GM18511 (cell line): ENCODE results near the gene METTL6.
"Not testable (repeated sequence)": the region's sequence is repeated elsewhere in the genome, so short reads cannot be mapped to it uniquely, and the experiment has no call there.

ENCODE experiments used
- ATAC-seq: cut with Tn5 transposase; IDR thresholded peaks from one replicate; pipeline ENCODE4 v1.9.1; 2021; ENCODE audit warnings: mild to moderate bottlenecking, moderate library complexity; ENCODE audit not compliant: unreplicated experiment

The METTL6 gene

GRCh38 chr3:15451216-15452113, 24.1 kb upstream of the METTL6 start:
- no peak for ATAC-seq

- ATAC-seq, result no peak
Observed at GRCh38 chr3:15450438-15451215, 23.3 kb upstream of the METTL6 start.

DNA sequence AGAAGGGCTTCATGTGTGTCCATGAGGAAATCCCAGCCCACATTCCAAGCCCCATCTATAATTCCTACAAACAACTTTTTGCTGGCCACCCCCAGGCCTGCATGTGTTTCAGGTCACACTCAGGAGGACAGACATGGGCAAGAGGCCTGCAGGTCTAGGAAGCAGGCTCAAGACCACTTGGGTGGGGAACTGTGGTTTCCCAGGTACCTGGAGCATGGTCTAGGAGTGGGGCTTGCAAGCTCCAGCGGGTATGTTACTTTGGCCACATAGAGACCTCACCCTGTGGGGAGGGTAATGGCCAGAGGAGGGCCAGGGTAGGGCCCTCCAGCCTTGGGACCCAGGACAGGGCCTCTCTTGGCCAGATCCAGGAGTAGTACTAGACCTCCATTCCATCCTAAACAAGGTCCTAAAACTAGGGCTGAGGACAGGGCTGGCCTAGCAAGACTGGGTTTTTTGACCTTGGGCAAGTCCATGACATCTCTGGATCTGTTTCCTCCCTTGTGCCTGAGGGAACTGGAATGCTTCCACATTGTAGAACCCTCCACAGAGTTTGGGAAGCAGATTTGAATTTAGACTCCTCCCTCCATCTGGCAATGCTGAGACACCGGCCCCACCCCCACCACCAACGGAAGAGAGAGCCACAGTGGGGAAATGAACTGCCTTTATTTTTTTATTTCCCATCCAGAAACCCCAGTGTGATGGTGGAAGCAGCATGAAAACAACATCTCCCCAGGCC, 22.3 kb upstream of the METTL6 start:
- ATAC-seq, result no peak

- ATAC-seq, result no peak
Observed at GRCh38 chr3:15443826-15444524, 16.6 kb upstream of the METTL6 start.

DNA sequence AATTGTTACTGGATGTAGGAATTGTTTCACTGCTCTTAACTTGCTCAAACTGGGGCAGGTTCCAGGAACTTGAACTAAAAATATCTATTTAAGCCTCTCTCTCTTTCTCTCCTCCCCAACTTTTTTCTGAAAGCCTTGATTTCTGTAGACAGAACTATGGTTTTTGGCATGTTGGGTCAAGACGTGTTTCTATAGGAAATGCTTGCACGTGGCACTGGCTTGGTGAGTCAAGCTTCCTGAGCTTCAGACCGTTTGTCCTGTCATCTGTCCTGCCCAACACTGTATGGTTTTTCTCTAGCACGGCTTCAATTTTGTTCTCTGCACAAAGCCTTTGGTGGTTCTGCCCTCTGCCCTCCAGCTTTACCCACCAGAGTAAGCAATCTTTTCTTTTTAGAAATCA, 13.5 kb upstream of the METTL6 start:
- no peak for ATAC-seq

DNA sequence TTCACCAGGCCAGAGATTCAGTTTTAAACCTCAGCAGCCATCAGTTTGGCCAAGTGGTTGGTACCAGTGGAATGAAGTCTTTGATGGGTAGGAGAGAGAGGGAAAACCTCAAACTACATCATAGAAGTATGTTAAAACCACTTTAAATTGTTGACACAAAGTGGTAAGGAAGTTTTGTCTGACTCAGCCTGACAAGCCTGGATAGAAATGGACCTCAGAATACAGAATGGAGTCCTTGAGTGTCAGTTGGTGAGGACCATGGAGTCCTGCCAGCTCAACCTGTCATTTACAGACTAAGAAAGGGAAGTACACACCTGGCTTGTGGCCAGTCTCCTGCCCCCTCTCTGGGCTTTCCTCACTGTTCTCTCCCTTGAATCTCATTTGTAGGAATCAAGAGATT, 12.1 kb upstream of the METTL6 start:
- ATAC-seq, result no peak

DNA sequence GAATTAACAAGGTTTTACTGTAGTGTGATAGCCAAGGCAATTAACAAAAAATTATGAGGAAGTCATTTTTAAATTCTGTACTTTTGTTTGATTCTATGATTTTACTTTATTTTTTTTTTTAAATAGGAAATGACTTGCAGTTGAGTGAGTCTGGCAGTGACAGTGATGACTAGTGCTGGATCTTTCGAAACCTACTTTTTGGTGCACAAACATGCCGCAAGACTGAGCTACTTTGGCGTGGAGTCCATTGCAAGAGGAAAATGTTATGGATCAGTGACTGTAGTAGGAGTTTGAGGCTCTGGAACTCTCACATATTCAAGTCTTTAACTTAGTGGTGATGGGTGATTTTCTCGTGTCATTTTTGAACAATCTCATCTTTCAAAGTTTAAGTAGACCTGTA, 11.6 kb upstream of the METTL6 start:
- ATAC-seq, result no peak

- ATAC-seq, result no peak
Observed at GRCh38 chr3:15436246-15436645, 8.9 kb upstream of the METTL6 start.

DNA sequence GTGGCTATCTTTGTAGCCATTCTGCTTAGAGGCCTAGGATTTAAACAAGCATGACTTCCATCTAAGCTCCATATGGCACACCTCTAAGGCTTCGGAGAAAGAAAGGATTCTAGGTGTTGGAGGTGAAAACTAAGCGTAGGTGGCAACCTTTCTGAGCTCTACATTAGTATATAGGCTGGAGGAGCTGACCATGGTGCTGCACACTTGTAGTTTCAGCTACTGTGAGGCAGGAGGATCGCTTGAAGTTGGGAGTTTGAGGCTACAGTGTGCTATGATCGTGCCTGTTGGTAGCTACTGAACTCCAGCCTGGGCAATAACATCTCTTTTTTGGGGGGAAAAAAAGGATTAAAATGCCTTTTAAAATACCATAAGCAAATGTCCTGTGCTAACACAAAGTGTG, 7.4 kb upstream of the METTL6 start:
- no peak for ATAC-seq

DNA sequence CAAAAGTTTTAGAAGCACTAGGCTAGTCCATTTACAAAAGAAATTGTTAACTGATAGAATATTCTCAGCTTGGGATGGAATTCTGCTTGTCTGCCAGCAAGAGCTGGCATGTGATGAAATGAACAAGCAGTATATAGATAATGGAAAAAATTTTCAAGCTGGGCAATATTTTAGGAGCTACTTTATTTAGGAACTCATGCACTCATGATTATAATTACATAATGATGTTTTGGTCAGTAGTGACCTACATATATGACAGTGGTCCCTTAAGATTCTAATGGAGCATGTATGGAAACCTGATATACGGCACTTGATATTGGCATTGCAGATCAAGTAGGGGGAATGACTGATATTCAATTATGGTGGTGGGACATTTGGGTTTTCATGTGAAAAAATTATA, 6.2 kb upstream of the METTL6 start:
- no peak for ATAC-seq

DNA sequence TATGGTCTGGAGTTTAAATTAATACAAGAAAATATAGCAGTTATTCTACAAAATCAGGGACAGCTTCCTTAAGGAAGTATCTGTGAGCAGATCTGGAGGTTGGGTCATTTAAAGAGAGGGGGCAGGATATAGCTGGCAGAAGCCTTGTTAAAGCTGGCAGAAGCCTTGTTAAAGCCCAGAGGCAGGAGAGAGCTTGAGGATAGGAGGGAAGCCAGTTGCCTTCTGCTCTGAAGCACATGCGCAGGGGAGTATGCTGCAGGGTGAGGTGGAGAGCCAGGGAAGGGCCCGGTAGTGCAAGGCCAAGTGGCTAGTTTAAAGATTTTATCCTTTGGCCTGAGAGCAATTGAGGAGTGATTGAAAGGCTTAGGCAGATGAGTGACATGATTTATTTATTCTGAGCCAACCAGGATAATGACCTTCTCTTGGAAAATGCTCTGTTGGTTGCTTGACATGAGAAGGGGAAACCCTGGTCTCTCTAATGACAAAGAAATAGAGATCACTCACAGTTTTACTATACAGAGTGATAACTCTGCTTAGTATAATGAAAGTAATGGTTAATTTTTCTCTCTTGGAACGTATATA, 4.0 kb upstream of the METTL6 start:
- no peak for ATAC-seq

DNA sequence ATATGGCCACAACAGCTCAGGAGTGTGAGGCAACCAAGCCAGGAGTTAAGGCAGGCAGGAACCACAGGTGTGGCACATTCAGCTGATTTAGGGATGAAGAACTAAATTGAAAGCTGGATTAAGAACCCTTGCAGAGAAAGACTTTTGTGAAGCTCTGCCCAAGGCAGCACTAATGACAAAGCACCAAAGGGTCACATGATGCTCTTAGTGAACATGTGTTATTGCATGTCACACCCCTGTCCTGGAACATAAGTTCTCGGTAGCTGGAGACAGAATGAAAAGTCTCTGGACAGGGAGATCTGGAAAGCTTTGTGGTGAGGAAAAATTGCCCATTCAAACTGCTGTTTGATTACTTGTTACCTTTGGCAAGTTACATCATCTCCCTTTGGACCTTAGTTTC, 3.3 kb upstream of the METTL6 start:
- ATAC-seq, result no peak

GRCh38 chr3:15429080-15429479, 1.7 kb upstream of the METTL6 start:
- no peak for ATAC-seq

DNA sequence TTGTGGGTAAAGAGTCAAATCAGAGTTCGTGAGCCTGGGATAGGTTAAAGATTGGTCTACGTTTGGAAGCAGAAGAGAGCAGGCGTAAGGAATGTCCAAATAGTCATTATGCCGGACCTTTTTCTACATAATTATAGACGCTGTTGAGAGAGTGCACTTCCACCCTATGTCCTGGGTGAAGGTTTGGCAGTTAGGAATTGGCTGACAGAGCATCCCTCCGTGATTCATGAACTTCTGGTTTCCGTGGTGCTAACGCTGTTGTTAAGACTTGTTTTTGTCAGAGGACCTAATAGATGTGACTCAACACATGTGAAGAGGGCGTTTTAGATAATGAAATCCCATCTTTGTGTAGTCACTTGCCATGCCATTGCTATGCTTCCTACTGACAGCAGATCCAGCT, 1.2 kb upstream of the METTL6 start:
- no peak for ATAC-seq

GRCh38 chr3:15427981-15428380, 637 bp upstream of the METTL6 start:
- no peak for ATAC-seq

GRCh38 chr3:15426579-15427118, 695 bp downstream of the METTL6 start:
- ATAC-seq, result no peak

DNA sequence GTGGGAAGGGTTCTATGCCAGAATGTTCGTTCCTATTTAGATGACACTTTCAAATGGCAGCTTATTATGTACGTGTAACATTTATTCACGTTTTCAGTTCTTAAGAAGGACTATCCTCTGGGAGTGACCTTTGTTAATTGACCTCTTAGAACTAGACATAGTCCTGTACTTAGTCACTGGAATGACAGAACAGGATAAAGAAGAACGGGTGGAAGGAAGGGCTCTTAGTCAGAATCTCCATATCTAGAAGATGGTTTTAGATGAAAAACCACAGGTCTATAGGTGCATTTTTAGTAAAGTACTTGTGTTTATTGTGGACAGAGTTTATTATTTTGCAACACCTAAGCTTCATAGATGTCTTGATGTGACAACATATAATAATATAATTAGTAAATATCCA, 6.5 kb downstream of the METTL6 start:
- ATAC-seq, result no peak

GRCh38 chr3:15410966-15411365, 16.4 kb downstream of the METTL6 start:
- ATAC-seq, result not testable (repeated sequence)

- ATAC-seq, result no peak
Observed at GRCh38 chr3:15409774-15410173, 17.6 kb downstream of the METTL6 start.

- no peak for ATAC-seq
Observed at GRCh38 chr3:15409239-15409638, 18.1 kb downstream of the METTL6 start.
